CD4-positive, alpha-beta T cell treated with Interleukin-15 for 1 hour (primary cell): ENCODE measurements around the gene TIMM10B.
A peak's percentile ranks its signal among the peaks of the same experiment; 100 is the strongest.

Source experiments
- DNase-seq: peaks from one replicate; pipeline ENCODE4 v3.0.0-alpha.2; 2020

TIMM10B gene

DNA sequence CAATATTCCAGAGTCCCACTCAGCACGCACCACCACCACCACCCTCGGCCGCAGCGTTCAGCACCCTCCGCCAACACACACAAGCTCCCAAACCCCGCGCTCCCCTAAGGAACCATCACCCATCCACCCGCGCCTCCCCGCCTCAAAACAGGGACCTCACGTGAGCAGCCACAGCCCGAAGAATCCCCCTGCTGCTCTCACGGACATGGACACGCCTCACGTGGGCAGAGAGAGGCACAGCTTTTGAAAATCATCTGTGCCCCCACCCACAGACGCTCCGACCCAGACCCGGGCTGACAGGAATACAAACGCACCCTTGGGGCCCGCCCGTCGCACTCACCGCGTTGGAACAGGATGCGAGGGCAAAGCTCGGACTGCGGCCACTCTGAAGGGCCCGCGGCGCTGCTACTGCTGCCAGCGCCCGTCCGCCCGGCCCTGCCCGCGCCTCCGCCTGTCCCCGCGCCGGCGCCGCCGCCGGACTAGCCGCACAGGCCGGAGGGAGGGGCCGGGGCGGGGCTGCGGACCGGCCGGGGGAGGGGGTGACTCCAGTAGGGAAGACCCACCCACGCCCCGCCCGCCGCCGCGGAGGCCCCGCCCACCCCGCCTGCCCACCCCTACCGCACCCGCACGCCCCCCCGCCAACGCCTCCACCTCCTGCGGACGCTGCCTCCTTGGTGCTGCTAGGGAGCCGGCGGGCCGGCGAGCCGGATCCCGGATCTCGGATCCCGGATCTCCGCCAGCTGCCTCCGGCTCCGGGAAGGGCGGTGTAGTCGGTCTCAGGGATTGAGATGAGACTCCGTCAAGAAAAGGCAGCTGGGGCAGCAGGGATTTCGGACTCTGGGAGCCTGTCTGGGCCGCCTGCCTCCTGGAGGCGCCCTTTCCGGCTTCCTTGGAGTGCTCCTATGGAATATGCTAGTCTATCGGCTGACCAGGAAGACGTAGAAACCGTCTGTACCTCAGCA lies 7.6 kb upstream of the TIMM10B start, which contains the start of gene TRIM3:
Gene TRIM3, minus strand, starts transcription at position 491 of the 962 bp plus-strand sequence. CDS start 8,246 bp downstream, outside the sequence.
- DNase-seq = peak; percentile 82

DNA sequence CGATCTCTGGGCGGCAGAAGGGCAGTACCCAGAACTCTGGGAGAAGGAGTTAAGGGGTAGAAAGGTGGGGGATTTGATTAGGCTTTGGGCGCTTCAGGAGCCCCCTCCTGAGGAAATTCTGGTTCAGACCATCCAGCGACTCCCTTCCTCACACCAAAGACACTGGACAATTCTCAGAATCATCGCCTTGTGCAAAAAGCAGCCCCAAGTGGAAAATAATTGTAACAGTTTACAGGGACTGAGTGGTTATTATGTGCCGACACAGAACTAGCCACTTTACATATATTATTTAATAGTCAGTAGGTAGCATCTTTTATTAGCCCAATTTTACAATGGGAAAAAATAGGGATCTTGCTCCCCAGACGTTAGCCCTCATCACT lies 6.9 kb upstream of the TIMM10B start:
- DNase-seq = no peak

DNA sequence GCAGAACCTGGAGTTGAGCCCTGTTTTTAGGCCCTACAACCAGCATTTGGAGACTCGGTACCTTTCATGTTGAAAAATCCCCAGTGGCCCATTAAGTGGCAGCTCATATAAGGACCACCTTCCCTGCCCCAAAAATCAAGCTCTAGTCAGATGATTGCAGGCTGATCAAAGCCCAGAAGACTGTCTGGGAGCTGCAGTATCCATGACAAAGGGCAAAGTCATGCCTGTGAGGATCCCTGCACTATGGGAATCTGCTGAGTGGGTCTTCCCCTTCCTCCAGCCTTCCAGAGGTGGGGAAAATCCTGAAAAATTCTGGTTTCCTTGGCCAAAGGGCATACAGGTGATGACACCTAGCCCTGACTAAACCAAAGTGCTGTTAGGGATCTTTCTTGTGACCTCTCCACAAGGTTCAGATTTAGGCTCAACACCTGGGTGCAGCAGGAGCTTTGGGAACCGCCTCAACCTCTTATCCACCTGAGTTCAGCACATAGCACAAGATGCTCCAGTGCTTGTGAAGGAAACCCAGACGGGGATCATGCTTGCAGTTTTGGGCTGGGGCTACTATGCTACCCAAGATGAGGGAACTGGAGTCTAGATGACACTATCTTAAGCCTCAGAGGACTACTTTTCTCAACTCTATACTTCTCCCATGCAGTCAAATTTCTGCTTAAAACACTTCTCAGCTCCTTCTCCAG lies 6.3 kb upstream of the TIMM10B start:
- no peak for DNase-seq

DNA sequence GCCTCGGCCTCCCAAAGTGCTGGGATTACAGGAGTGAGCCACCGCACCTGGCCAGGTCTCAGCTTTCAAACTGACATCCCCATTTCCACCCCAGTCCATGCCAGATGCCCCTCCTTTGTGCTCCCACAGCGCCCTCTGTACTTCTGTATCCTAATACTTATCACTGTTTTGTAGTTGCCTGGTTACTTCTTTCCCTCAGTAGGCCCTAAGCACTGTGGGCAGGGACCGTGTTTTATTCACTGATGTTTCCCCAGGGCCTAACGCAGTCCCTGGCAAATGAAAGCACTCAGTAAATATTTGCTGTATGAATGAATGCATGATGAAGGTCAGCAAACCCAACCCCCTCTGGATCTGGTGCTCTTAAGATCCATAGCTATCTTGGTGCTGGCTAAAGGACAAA lies 5.4 kb upstream of the TIMM10B start:
- DNase-seq = no peak

- no peak for DNase-seq
Observed at GRCh38 chr11:6476571-6476970, 4.7 kb upstream of the TIMM10B start.

- DNase-seq = no peak
Observed at GRCh38 chr11:6480299-6480914, 894 bp upstream of the TIMM10B start.

- no peak for DNase-seq
Observed at GRCh38 chr11:6481924-6482275, 599 bp downstream of the TIMM10B start.

- no peak for DNase-seq
Observed at GRCh38 chr11:6482441-6482840, 1.1 kb downstream of the TIMM10B start.

DNA sequence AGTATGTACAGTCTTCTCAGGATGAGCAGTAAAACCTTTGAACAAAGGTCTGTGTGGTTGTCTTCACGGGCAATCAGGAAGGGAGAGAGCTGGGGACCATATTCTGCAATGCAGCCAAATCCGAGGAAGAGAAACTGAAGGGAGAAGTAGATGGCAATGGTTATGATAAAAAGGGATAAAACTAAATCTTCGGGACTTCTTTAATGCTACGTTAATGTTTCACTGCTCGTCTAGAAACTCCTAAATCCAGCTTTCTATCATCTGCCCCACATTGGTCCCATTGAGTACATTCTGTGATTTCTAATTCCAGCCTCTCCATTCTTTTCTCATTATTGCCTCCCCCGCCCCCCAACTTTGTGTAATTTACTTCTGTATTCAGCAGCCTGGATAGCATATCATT lies 1.7 kb downstream of the TIMM10B start:
- DNase-seq = no peak

DNA sequence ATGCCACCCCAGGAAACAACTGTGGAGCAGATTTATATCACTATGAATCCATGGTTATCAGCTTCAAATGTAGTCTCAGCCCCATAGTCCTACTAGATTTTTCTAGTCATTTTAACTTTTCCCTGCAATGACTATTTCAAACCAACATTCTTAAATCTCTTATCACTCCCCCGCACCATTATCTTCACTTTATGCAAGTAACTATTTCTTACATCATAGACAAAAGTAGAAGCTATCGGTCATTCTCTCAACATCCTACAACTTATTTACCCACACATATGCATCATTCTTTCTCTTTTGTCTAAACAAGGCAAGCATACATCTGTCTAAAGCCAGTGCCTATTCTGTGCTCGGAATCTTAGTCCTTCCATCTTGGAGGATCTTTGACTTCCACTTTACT lies 4.4 kb downstream of the TIMM10B start:
- no peak for DNase-seq

GRCh38 chr11:6486256-6486655 lies 5.0 kb downstream of the TIMM10B start:
- no peak for DNase-seq

- no peak for DNase-seq
Observed at GRCh38 chr11:6486938-6487337, 5.6 kb downstream of the TIMM10B start.

DNA sequence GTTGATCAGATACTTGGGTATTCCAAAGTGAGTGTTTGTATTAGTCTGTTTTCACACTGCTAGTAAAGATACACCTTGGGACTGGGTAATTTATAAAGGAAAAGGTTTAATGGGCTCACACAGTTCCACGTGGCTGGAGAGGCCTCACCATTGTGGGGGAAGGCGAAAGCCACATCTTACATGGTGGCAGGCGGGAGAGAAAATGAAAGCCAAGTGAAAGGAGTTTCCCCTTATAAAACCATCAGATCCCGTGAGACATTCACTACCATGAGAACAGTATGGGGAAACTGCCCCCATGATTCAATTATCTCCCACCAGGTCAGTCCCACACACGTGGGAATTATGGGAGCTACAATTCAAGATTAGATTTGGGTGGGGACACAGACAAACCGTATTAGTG lies 7.0 kb downstream of the TIMM10B start:
- DNase-seq = no peak

- no peak for DNase-seq
Observed at GRCh38 chr11:6488821-6489220, 7.5 kb downstream of the TIMM10B start.

DNA sequence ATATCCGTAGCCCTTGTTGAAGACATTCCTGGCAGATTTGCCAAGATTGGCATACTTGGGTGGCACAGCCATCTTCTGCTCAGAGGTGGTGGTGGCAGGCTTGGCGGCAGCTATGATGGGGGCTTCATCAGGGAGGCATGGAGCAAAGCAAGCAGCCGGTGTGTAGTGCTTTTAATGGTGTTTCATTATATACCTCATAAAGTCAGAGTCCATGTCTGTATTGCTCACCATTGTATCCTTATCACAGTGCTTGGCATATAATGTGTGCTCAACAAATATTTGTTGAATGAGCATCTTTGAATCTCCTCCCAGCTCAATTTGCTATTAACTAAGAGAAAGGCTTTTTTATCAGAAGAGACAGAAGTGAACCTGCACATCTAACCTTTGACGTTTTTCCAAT lies 8.0 kb downstream of the TIMM10B start:
- no peak for DNase-seq

- DNase-seq = no peak
Observed at GRCh38 chr11:6497069-6497839, 16.0 kb downstream of the TIMM10B start, which contains the start of gene DNHD1. Gene DNHD1 (plus strand): TSS chr11:6497280. CDS start chr11:6498216, 936 bp downstream.

DNA sequence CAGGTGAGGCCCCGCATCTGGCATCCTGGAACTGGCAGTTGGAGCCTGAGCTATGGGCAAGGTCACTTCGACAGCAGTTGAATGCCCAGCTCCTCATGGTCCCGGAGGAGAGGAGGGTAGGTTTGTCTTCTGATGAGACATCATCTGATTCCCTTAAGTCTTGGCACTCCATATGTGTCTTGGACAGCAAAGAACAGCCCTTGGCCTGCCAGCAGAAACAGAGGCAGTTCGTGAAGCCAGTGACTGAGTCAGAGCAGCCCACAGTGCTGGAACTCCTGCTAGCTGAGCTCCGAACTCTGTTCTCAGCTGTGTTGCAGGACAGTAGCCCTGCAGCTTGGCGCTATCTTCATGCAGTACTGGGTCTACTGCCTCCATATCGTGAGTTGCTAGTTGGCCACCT lies 16.8 kb downstream of the TIMM10B start:
- no peak for DNase-seq

DNA sequence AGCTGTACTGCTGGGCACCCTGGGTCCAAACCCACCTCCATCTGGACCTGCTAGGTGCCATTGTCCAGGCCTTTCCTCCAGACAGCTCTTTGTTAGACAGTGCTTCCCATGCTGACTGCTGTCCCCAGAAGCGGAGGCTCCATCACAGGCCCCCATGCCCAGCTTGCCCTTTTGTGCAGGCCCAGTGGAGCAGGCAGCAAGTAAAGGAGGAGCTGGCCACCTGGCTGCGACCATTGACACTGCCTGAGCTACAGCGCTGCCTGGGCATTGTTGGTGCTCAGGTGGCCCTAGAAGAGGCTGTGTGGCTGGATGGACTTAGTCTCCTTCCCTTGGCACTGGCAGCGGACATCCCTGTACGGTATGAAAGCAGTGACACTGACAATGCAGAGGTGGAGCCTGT lies 17.2 kb downstream of the TIMM10B start:
- no peak for DNase-seq

- no peak for DNase-seq
Observed at GRCh38 chr11:6502382-6502781, 21.1 kb downstream of the TIMM10B start.

DNA sequence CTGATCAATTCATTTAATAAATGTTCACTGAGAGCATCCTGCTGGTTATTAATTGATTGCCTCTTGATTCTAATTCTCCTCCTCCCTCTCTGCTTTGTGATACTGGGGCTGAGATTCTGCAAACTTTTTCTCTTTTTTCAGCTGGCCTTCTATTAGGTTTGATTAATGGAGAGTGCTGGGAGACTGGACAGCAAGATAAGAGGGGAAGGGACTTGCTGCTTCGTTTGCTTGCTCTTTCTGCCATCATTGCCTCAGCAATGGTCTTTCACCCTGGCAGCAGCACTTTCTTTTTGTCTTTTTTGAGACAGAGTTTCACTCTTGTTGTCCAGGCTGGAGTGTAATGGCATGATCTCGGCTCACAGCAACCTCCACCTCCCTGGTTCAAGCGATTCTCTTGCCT lies 22.9 kb downstream of the TIMM10B start:
- DNase-seq = no peak

GRCh38 chr11:6505577-6506240 lies 24.4 kb downstream of the TIMM10B start:
- DNase-seq = no peak

DNA sequence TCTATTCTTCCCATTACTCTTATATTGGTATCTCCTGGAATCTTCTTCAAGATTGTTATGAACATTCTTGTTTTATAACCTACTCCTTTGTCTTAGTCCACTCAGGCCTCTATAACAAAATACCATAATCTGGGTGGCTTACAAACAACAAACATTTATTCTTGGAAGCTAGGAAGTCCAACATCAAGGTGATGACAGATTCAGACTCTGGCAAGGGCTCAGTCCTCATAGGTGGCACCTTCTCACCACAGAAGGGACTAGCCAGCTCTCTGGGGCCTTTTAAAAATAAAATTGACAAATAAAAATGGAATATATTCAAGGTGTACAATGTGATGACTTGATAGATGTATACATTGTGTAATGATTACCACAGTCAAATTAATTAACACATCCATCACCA lies 35.6 kb downstream of the TIMM10B start:
- no peak for DNase-seq
